Measurements from ENCODE around the gene AOC2. TPM values are rescaled to one million over a fixed set of nuclear protein-coding genes. Genes with fewer than 3 reads are reported as not detected.
A peak's percentile ranks its signal among the peaks of the same experiment; 100 is the strongest.

Gene AOC2
- total and polyA plus RNA-seq, 10 of the 15 experiments (the other 5 are each of a cell fraction or from before 2014, with no cell fraction given) = 0.08 to 1.9 (median 0.62) TPM

- Histone ChIP-seq H3K4me1 (ENCODE audit: control insufficient read depth, insufficient read depth, low read length) (peaks cover 10% of the 10 kb centered on the region), H2AFZ (ENCODE audit: control insufficient read depth, low read depth, low read length) (no peak overlapping the region), H3K27ac (ENCODE audit: control insufficient read depth, insufficient read depth) (no peak overlapping the region), H3K9ac (ENCODE audit: control insufficient read depth, insufficient read depth, low read length) (no peak overlapping the region), H3K4me2 (ENCODE audit: control insufficient read depth, insufficient read depth) (no peak overlapping the region), H3K9me3 (replicated peaks; ENCODE audit: control insufficient read depth, insufficient read depth, low read length) (no peaks in the 10 kb centered on the region), H3K79me2 (ENCODE audit: control insufficient read depth, insufficient read depth, low read length) (peaks cover 6% of the 10 kb centered on the region), H4K20me1 (ENCODE audit: control insufficient read depth, insufficient read depth) (no peaks in the 10 kb centered on the region), H3K36me3 (ENCODE audit: control insufficient read depth in 2 of 2, insufficient read depth in 2 of 2, low read length in 1 of 2) (no peaks in the 10 kb centered on the region), H3K4me3 (no peak overlapping the region), H3K27me3 (replicated peaks in 1 of 2; ENCODE audit: control insufficient read depth in 2 of 2, insufficient read depth in 2 of 2, low read length in 1 of 2) (no peaks in the 10 kb centered on the region)
- whole genome bisulfite sequencing (ENCODE audit: insufficient coverage, insufficient replicate concordance, low lambda C conversion rate, missing lambda C conversion rate) = 97% methylated on average over 18 of the region's 18 CpGs
- in situ Hi-C loops (cut with MboI) = no loop called here
- intact Hi-C loops (cut with micrococcal nuclease; ENCODE audit: unreplicated experiment) = no loop called here
- ATAC-seq (no peak), DNase-seq (ENCODE audit: low read depth, low spot score) (no peak), FAIRE-seq (no peak)
- TF ChIP-seq HCFC1 (IDR thresholded peaks at IDR 0.05; ENCODE audit: low read length) (no peak), PAX8 (IDR thresholded peaks at IDR 0.05) (no peak), RCOR1 (conservative IDR thresholded peaks at IDR 0.05; ENCODE audit: low read depth, low read length) (no peak)
- POLR2A ChIA-PET = interaction anchor here (0.6 kb wide), 1 partner anchor 39 kb away, joined by 3 read pairs; no protein-coding TSS in a partner anchor
- SMC1A ChIA-PET (ENCODE audit: uncharacterized antibody, unreplicated experiment) = interaction anchor here (1.5 kb wide), 2 partner anchors 36 to 218 kb away, joined by 3 to 5 read pairs; no protein-coding TSS in a partner anchor
- no TSS peak for BruUV-seq (replicated peaks)
- RAD21 ChIA-PET (ENCODE audit: unreplicated experiment) = no interaction called here
- CTCF ChIA-PET = interaction anchor here (1.1 to 2.9 kb wide), 4 partner anchors 23 to 28 kb away, joined by 3 to 11 read pairs (median 9); partner anchors contain the start of genes BECN1 and VPS25
These were observed 48.2 kb upstream of the AOC2 start for GRCh38 chr17:42796066-42796758.

GRCh38 chr17:42797067-42798007, 47.0 kb upstream of the AOC2 start:
- peak overlapping the region; percentile 81 for H3K9ac ChIP-seq (ENCODE audit: control insufficient read depth, insufficient read depth, low read length)
- intact Hi-C loops (cut with micrococcal nuclease; ENCODE audit: unreplicated experiment) (no loop called here), in situ Hi-C loops (cut with MboI) (no loop called here)
- ATAC-seq (no peak), FAIRE-seq (no peak), DNase-seq (ENCODE audit: low read depth, low spot score) (no peak)
- peak overlapping the region; percentile 82 for H3K4me2 ChIP-seq (ENCODE audit: control insufficient read depth, insufficient read depth)
- RAD21 ChIA-PET (ENCODE audit: unreplicated experiment) = no interaction called here
- 90% methylated on average over 10 of the region's 10 CpGs for WGBS (ENCODE audit: insufficient coverage, insufficient replicate concordance, low lambda C conversion rate, missing lambda C conversion rate)
- H2AFZ ChIP-seq (ENCODE audit: control insufficient read depth, low read depth, low read length) = no peak overlapping the region
- H3K27ac ChIP-seq (ENCODE audit: control insufficient read depth, insufficient read depth) = no peak overlapping the region
- H3K9me3 ChIP-seq (replicated peaks; ENCODE audit: control insufficient read depth, insufficient read depth, low read length) = no peaks in the 10 kb centered on the region
- TSS peak; percentile 92 for BruUV-seq (replicated peaks)
- no peaks in the 10 kb centered on the region for H3K27me3 ChIP-seq (replicated peaks in 1 of 2; ENCODE audit: control insufficient read depth in 2 of 2, insufficient read depth in 2 of 2, low read length in 1 of 2)
- peaks cover 6% of the 10 kb centered on the region for H3K79me2 ChIP-seq (ENCODE audit: control insufficient read depth, insufficient read depth, low read length)
- H3K4me1 ChIP-seq (ENCODE audit: control insufficient read depth, insufficient read depth, low read length) = peaks cover 10% of the 10 kb centered on the region
- peak overlapping the region; percentile 76 for H3K4me3 ChIP-seq
- POLR2A ChIA-PET = interaction anchor here (0.6 kb wide), 1 partner anchor 38 kb away, joined by 7 read pairs; no protein-coding TSS in a partner anchor
- CTCF ChIA-PET = interaction anchor here (0.5 to 2.9 kb wide), 8 partner anchors 9 to 362 kb away, joined by 3 to 11 read pairs (median 4); partner anchors contain the start of genes BECN1 and VPS25
- H3K36me3 ChIP-seq (ENCODE audit: control insufficient read depth in 2 of 2, insufficient read depth in 2 of 2, low read length in 1 of 2) = no peaks in the 10 kb centered on the region
- H4K20me1 ChIP-seq (ENCODE audit: control insufficient read depth, insufficient read depth) = no peaks in the 10 kb centered on the region
- SMC1A ChIA-PET (ENCODE audit: uncharacterized antibody, unreplicated experiment) = interaction anchor here (1.3 to 1.7 kb wide), 3 partner anchors 10 to 219 kb away, joined by 3 to 4 read pairs (median 3); no protein-coding TSS in a partner anchor
- TF ChIP-seq RCOR1 (conservative IDR thresholded peaks at IDR 0.05; ENCODE audit: low read depth, low read length) (no peak), LARP7 (IDR thresholded peaks at IDR 0.05) (no peak), JUNB (IDR thresholded peaks at IDR 0.05) (no peak), IRF5 (IDR thresholded peaks at IDR 0.05; ENCODE audit: borderline replicate concordance) (no peak), SIX5 (IDR thresholded peaks at IDR 0.05; ENCODE audit: low read depth, low read length, severe bottlenecking) (no peak), HDGF (IDR thresholded peaks at IDR 0.05) (no peak), SMAD1 (IDR thresholded peaks at IDR 0.05; ENCODE audit: low read depth, partially characterized antibody) (no peak), ELK1 (IDR thresholded peaks at IDR 0.05; ENCODE audit: low read depth, low read length) (no peak), ZNF207 (IDR thresholded peaks at IDR 0.05; ENCODE audit: borderline replicate concordance) (no peak), IRF4 (IDR thresholded peaks at IDR 0.05; ENCODE audit: low read depth, low read length) (no peak), SP1 (IDR thresholded peaks at IDR 0.05; ENCODE audit: low read depth, low read length) (no peak)

All from GM12878 (cell line).